HepG2 (cell line): ENCODE results near the gene NF2. TPM values are rescaled to one million over a fixed set of nuclear protein-coding genes. Genes with fewer than 3 reads are reported as not detected.

ENCODE experiments used
- ATAC-seq: fragments of 200-7000 bp; cut with Tn5 transposase; 3 replicates; pipeline ENCODE4 v1.9.1; 2020; ENCODE audit warnings: mild to moderate bottlenecking, moderate library complexity
- BruUV-seq: library from RNA; stranded (reverse); fragments of 400-500 nt; replicated peaks from 2 replicates; lab custom pipeline; 2021; lab: Mats Ljungman, UMichigan
- CTCF ChIA-PET: fragments of 300-600 bp; formaldehyde crosslinking; extraction: SDS; loops from one replicate; lab custom pipeline; 2021; ENCODE audit warnings: low total read pairs, inconsistent platforms, low intra/inter-chr PET ratio; lab: Yijun Ruan, JAX
- POLR2A ChIA-PET: fragments of 350-600 bp; sonication (Branson Sonifier 250); formaldehyde crosslinking; loops from one replicate; lab custom pipeline; 2020; ENCODE audit warnings: antibody characterized with exemption, inconsistent platforms; lab: Yijun Ruan, JAX
- DNase-seq: peaks from one replicate; pipeline ENCODE4 v3.0.0-alpha.2; 2015; ENCODE audit warnings: low spot score
- FAIRE-seq: peaks from 3 replicates; lab custom pipeline; 2011; peaks lifted over from hg19 to GRCh38; lab: Jason Lieb, UNC
- H2AFZ ChIP-seq: one replicate; pipeline ENCODE4 v1.6.1; 2011; ENCODE audit warnings: low read length, inconsistent platforms
- H3K27ac ChIP-seq: fragments of 300-600 bp; 3 replicates; pipeline ENCODE4 v1.8.0; 2011; ENCODE audit warnings: mixed run types, mild to moderate bottlenecking, mixed read lengths, low read length, inconsistent platforms; ENCODE audit not compliant: insufficient read depth; ENCODE audit errors: extremely low read length
- H3K27me3 ChIP-seq, 2 experiments: fragments of 200-600 bp in 1 of 2; 2 replicates in 1 of 2; 3 replicates in 1 of 2; pipeline versions ENCODE4 v1.6.0 to v1.8.0; 2011; ENCODE audit warnings: low read length in 2 of 2, mild to moderate bottlenecking in 2 of 2, moderate library complexity in 2 of 2, inconsistent platforms in 1 of 2; ENCODE audit not compliant: insufficient read depth in 2 of 2, control insufficient read depth in 1 of 2
- H3K36me3 ChIP-seq, 2 experiments: fragments of 200-600 bp in 1 of 2; replicated peaks in 1 of 2; 2 replicates in 1 of 2; 3 replicates in 1 of 2; pipeline versions ENCODE4 v1.5.1 to v1.8.0; 2011; ENCODE audit warnings: low read length in 2 of 2, inconsistent platforms in 1 of 2; ENCODE audit not compliant: insufficient read depth in 2 of 2, control insufficient read depth in 1 of 2
- H3K4me1 ChIP-seq: 2 replicates; pipeline ENCODE4 v1.5.1; 2012; ENCODE audit warnings: low read length, inconsistent platforms; ENCODE audit not compliant: insufficient read depth
- H3K4me2 ChIP-seq: 2 replicates; pipeline ENCODE4 v1.6.0; 2011; ENCODE audit warnings: low read depth, low read length, inconsistent platforms
- H3K4me3 ChIP-seq, 3 experiments: fragments of 200-600 bp in 1 of 3; sonication (generic), shearing (Covaris generic) in 1 of 3; replicated peaks in 1 of 3; 2 replicates each; pipeline ENCODE4 v1.5.1; 2011 to 2016; ENCODE audit warnings: low read length in 3 of 3, inconsistent platforms in 2 of 3, low read depth in 2 of 3, mild to moderate bottlenecking in 2 of 3, control low read depth in 1 of 3, mixed read lengths in 1 of 3; ENCODE audit not compliant: insufficient read depth in 1 of 3
- H3K79me2 ChIP-seq: one replicate; pipeline ENCODE4 v1.6.1; 2011; ENCODE audit warnings: low read length, inconsistent platforms; ENCODE audit not compliant: insufficient read depth
- H3K9ac ChIP-seq: 2 replicates; pipeline ENCODE4 v1.6.0; 2011; ENCODE audit warnings: mild to moderate bottlenecking, low read depth, low read length, inconsistent platforms; ENCODE audit not compliant: insufficient read depth
- H3K9me3 ChIP-seq: 2 replicates; pipeline ENCODE4 v1.5.1; 2012; ENCODE audit warnings: mild to moderate bottlenecking, low read length
- H4K20me1 ChIP-seq: 2 replicates; pipeline ENCODE4 v1.6.0; 2011; ENCODE audit warnings: inconsistent platforms, mild to moderate bottlenecking, low read length, moderate library complexity; ENCODE audit not compliant: insufficient read depth
- EP300 ChIP-seq, 3 experiments: sonication (generic) in 1 of 3; formaldehyde crosslinking in 1 of 3; IDR thresholded peaks; 2 replicates each; pipeline versions ENCODE4 v1.5.1 to v1.6.1; 2011 to 2020; ENCODE audit warnings: low read depth in 2 of 3, low read length in 2 of 3, borderline replicate concordance in 1 of 3, improper control_type of control experiment in 1 of 3, mild to moderate bottlenecking in 1 of 3, missing genetic modification reagents in 1 of 3, moderate library complexity in 1 of 3
- MBNL3 ChIP-seq: fragments of 250-450 bp; sonication (Bioruptor Pico); conservative IDR thresholded peaks from 2 replicates; pipeline ENCODE4 v1.8.0; 2022; ENCODE audit warnings: mild to moderate bottlenecking, inconsistent platforms
- PAWR ChIP-seq: sonication (generic); formaldehyde crosslinking; IDR thresholded peaks from 2 replicates; pipeline ENCODE4 v1.4.0; 2020; ENCODE audit warnings: missing genetic modification reagents, mild to moderate bottlenecking, borderline replicate concordance
- TEAD3 ChIP-seq: optimal IDR thresholded peaks from 2 replicates; pipeline ENCODE3; 2016; ENCODE audit warnings: borderline replicate concordance
- ZNF335 ChIP-seq: sonication (generic); formaldehyde crosslinking; IDR thresholded peaks from 2 replicates; pipeline ENCODE4 v1.4.0; 2020; ENCODE audit warnings: missing genetic modification reagents
- ZNF446 ChIP-seq: sonication (generic); formaldehyde crosslinking; IDR thresholded peaks from 2 replicates; pipeline ENCODE4 v1.5.0; 2020; ENCODE audit warnings: mild to moderate bottlenecking, missing genetic modification reagents
- ZNF558 ChIP-seq: sonication (generic); formaldehyde crosslinking; IDR thresholded peaks from 2 replicates; pipeline ENCODE4 v1.9.0; 2022; ENCODE audit warnings: mild to moderate bottlenecking, missing genetic modification reagents, borderline replicate concordance
- ZNF839 ChIP-seq: sonication (generic); formaldehyde crosslinking; IDR thresholded peaks from 2 replicates; pipeline ENCODE4 v1.4.0; 2020; ENCODE audit warnings: missing genetic modification reagents, mild to moderate bottlenecking, borderline replicate concordance
- WGBS: methylation state at CpG from one replicate; pipeline ENCODE4 v1.1.6; 2017; ENCODE audit warnings: low lambda C conversion rate; 5-methylcytosine and 5-hydroxymethylcytosine counted together
- in situ Hi-C: cut with HindIII; loops from 2 replicates; pipeline ENCODE4 v1.10.0; 2017; ENCODE audit warnings: low pct_unique_long_range_greater_than_20kb; ENCODE audit not compliant: extremely low pct_ligation_motif_present
- intact Hi-C: fragments of 100-400 bp; cut with micrococcal nuclease; formaldehyde crosslinking; loops from one replicate; pipeline ENCODE4 v1.10.0; 2022; ENCODE audit not compliant: unreplicated experiment
- polyA plus RNA-seq, 8 experiments: library from polyadenylated mRNA; depleted of rRNA in 3 of 8; stranded (reverse) in 7 of 8; unstranded in 1 of 8; fragments of >200 nt; fragmentation: Illumina TruSeq in 4 of 8; extraction: Trizol in 4 of 8; gene quantifications; 2 replicates each; pipeline versions ENCODE4 v1.2.1 to v1.2.3, GENCODE V29; 2011 to 2016; ENCODE audit warnings: low read depth in 4 of 8, missing spikeins in 1 of 8, mixed read lengths in 1 of 8; ENCODE audit not compliant: insufficient read depth in 1 of 8
- total RNA-seq, 5 experiments: library from RNA; depleted of rRNA; stranded (reverse); fragments of >200 nt; fragmentation: Illumina TruSeq; extraction: Trizol; gene quantifications; 2 replicates each; pipeline ENCODE4 v1.2.3, GENCODE V29; 2016; ENCODE audit warnings: low read depth in 1 of 5
- TF ChIP-seq, protein P1 (sequence below): IDR thresholded peaks from 2 replicates; pipeline ENCODE4 v1.6.1; 2016; ENCODE audit warnings: missing genetic modification reagents, missing compliant biosample characterization
- TF ChIP-seq, protein P2 (sequence below): sonication (generic); formaldehyde crosslinking; IDR thresholded peaks from 2 replicates; pipeline ENCODE4 v1.8.1; 2022; ENCODE audit warnings: mild to moderate bottlenecking, missing genetic modification reagents

NF2 gene
- total and polyA plus RNA-seq, 2 of the 13 experiments (the other 11 are each of a cell fraction or from before 2014, with no cell fraction given): 9.3 to 33.3 TPM

DNA sequence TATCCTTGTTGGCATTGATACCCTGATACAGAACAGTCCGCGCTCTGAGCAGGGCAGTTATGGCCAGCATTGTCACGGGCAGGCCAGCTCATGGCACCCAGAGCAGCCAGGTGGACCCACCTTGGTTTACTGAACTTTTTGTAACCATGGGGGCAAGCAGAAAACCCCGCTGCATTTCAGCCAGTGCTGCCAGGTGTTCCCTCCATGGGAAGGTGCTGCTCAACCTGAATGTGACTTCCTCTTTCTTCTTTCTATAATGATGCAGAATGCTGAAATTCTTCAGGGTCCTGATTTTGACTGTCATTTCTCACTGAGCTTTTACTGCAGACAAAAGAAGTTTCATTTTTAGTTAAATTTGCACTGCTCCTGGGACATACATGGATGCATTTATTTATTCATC, 80.8 kb downstream of the NF2 start:
- DNase-seq: no peak
- ChIA-PET POLR2A (no interaction called here), CTCF (no interaction called here)
- no peaks in the 10 kb centered on the region for H3K27me3 ChIP-seq
- H3K36me3 ChIP-seq: peaks cover 9 to 59% of the 10 kb centered on the region in 2 experiments
- no peak overlapping the region for H3K9ac ChIP-seq
- no peak overlapping the region for H3K4me2 ChIP-seq
- no peaks in the 10 kb centered on the region for H3K4me1 ChIP-seq
- no peak for ATAC-seq
- H3K4me3 ChIP-seq: no peak overlapping the region
- WGBS: 97% methylated on average over 4 of the region's 4 CpGs
- H4K20me1 ChIP-seq: no peaks in the 10 kb centered on the region
- intact Hi-C loops (no loop called here), in situ Hi-C loops (no loop called here)
- no peak overlapping the region for H2AFZ ChIP-seq
- TF ChIP-seq EP300 (IDR thresholded peaks at IDR 0.05; ENCODE audit: low read depth in 2 of 2, low read length in 2 of 2) (no peak), EP300 (CRISPR knock-in tag; IDR thresholded peaks at IDR 0.05; ENCODE audit: borderline replicate concordance) (no peak), TEAD3 (CRISPR knock-in tag) (no peak), ZNF839 (CRISPR knock-in tag) (no peak), PAWR (CRISPR knock-in tag) (no peak), ZNF335 (CRISPR knock-in tag) (no peak), MBNL3 (CRISPR knock-in tag) (no peak), ZNF558 (CRISPR knock-in tag) (no peak), ZNF446 (CRISPR knock-in tag) (no peak)
- TF ChIP-seq, protein P1, sequence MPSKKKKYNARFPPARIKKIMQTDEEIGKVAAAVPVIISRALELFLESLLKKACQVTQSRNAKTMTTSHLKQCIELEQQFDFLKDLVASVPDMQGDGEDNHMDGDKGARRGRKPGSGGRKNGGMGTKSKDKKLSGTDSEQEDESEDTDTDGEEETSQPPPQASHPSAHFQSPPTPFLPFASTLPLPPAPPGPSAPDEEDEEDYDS: no peak
- TF ChIP-seq, protein P2, sequence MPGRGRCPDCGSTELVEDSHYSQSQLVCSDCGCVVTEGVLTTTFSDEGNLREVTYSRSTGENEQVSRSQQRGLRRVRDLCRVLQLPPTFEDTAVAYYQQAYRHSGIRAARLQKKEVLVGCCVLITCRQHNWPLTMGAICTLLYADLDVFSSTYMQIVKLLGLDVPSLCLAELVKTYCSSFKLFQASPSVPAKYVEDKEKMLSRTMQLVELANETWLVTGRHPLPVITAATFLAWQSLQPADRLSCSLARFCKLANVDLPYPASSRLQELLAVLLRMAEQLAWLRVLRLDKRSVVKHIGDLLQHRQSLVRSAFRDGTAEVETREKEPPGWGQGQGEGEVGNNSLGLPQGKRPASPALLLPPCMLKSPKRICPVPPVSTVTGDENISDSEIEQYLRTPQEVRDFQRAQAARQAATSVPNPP (CRISPR knock-in tag): no peak
- H3K9me3 ChIP-seq: no peaks in the 10 kb centered on the region
- no peak for FAIRE-seq
- no peak overlapping the region for H3K27ac ChIP-seq
- BruUV-seq: no TSS peak
- no peaks in the 10 kb centered on the region for H3K79me2 ChIP-seq
